IPS-15b (cell line): ENCODE results near the gene VAV1.
"Not testable (repeated sequence)": the region's sequence is repeated elsewhere in the genome, so short reads cannot be mapped to it uniquely, and the experiment has no call there.

ENCODE experiments used
- H3K27me3 ChIP-seq: one replicate; pipeline ENCODE4 v1.6.1; 2013; ENCODE audit warnings: low read length; ENCODE audit not compliant: control insufficient read depth, insufficient read depth
- H3K36me3 ChIP-seq: one replicate; pipeline ENCODE4 v1.6.1; 2013; ENCODE audit warnings: low read length; ENCODE audit not compliant: control insufficient read depth, insufficient read depth
- H3K4me1 ChIP-seq: one replicate; pipeline ENCODE4 v1.6.1; 2013; ENCODE audit warnings: mild to moderate bottlenecking, low read length; ENCODE audit not compliant: control insufficient read depth, insufficient read depth
- H3K4me3 ChIP-seq: one replicate; pipeline ENCODE4 v1.5.1; 2013; ENCODE audit warnings: low read depth, low read length
- H3K9ac ChIP-seq: one replicate; pipeline ENCODE4 v1.6.1; 2013; ENCODE audit warnings: low read depth, mild to moderate bottlenecking, low read length
- H3K9me3 ChIP-seq: one replicate; pipeline ENCODE4 v1.6.1; 2013; ENCODE audit warnings: mild to moderate bottlenecking, low read length; ENCODE audit not compliant: control insufficient read depth, insufficient read depth

The VAV1 gene

DNA sequence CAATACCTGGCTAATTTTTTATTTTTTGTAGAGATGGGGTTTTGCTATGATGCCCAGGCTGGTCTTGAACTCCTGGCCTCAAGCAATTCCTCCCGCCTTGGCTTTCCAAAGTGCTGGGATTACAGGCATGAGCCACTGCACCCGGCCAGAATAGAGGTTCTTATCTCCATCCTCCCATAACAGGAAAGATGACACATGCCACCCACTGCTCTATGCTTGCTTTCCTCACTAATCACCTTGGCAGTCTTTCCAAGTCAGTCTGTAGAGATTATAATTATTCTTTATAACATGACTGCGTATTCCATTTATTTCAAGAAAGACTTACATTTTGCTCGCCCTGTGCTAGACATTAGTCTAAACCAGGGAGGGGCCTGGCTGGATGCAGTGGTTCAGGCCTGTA, 6.7 kb downstream of the VAV1 start:
- H3K9ac ChIP-seq, result no peak overlapping the region
- H3K9me3 ChIP-seq, result no peaks in the 10 kb centered on the region

DNA sequence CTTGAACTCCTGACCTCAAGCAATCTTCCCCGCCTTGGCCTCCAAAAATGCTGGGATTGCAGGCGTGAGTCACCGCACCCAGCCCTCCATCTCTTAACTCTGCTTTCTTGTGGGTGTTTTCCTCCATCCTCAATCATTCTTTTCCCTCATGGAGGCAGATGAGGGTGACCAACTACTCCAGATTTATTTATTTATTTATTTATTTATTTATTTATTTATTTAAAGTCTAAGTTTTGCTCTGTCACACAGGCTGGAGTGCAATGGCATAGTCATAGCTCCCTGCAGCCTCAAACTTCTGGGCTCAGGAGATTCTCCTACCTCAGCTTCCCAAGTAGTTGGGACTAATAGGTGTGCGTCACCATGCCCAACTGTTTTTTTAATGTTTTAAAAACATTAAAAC, 14.9 kb downstream of the VAV1 start:
- Histone ChIP-seq H3K4me3 (no peak overlapping the region), H3K27me3 (no peaks in the 10 kb centered on the region), H3K36me3 (no peaks in the 10 kb centered on the region), H3K4me1 (no peaks in the 10 kb centered on the region), H3K9me3 (peaks cover 7% of the 10 kb centered on the region), H3K9ac (no peak overlapping the region)

More for the DNA sequence above, 6.7 kb downstream of the VAV1 start:
- no peak overlapping the region for H3K4me3 ChIP-seq
- H3K36me3 ChIP-seq, result no peaks in the 10 kb centered on the region
- H3K4me1 ChIP-seq, result no peaks in the 10 kb centered on the region
- H3K27me3 ChIP-seq, result no peaks in the 10 kb centered on the region

DNA sequence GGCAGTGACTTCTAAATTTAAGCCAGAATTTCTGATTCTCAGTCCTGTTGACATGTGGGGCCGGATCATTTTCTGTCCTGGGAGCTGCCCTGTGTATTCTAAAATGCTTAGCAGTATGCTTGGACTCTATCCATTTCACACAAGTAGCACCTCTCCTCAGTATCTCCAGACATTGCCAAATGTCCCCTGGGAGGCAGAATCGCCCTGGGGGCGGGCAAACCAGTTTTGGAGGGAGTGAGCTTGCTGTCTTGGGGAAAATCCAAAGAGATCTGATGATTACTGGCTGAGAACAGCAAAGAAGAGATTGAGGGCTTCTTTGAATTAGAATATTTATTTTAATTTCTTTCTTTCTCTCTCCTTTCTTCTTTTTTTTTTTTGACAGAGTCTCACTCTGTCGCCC, 16.4 kb downstream of the VAV1 start:
- H3K9ac ChIP-seq, result no peak overlapping the region
- no peak overlapping the region for H3K4me3 ChIP-seq
- no peaks in the 10 kb centered on the region for H3K36me3 ChIP-seq
- H3K4me1 ChIP-seq, result no peaks in the 10 kb centered on the region
- no peaks in the 10 kb centered on the region for H3K27me3 ChIP-seq
- H3K9me3 ChIP-seq, result peaks cover 7% of the 10 kb centered on the region

DNA sequence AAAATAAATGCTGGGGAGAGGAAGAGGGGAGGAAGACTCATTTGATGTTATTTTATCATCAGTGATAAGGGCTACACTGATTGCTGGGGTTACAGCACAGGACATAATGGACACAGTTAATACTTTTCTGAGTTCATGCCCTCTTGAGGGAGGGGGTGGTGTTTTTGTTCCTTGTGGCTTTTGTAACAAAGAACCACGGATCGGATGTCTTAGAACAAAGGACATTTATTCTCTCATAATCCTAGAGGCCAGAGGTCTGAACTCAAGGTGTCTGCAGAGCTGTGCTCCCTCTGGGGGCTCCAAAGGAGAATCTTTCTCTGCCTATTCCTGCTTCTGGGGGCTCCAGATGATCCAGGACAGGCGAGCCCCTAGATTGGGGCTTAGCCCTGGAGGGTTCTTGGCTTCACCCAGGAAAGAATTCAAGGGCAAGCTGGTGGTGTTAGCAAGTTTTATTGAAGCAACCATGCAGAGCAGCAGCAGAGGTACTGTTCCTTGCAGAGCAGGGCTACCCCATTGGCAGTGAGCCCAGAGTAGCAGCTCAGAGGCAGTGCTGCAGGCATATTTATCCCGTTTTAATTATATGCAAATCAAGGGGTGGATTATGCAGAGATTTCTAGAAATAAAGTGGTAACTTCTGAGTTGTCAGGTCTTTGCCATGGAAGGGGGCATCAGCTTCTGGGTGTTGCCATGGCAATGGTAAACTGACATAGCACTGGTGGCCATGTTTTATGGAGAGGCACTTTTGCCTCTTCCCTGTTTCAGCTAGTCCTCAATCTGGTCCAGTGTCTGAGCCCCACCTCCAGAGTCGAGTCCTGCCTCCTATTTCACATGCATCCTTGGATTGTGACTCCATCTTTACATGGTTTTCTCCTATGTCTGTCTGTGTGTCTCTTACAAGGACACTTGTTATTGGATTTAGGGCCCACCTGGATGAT, 18.0 kb downstream of the VAV1 start:
- Histone ChIP-seq H3K36me3 (no peaks in the 10 kb centered on the region), H3K4me3 (no peak overlapping the region), H3K9ac (no peak overlapping the region), H3K4me1 (no peaks in the 10 kb centered on the region), H3K27me3 (no peaks in the 10 kb centered on the region), H3K9me3 (peaks cover 15% of the 10 kb centered on the region)

DNA sequence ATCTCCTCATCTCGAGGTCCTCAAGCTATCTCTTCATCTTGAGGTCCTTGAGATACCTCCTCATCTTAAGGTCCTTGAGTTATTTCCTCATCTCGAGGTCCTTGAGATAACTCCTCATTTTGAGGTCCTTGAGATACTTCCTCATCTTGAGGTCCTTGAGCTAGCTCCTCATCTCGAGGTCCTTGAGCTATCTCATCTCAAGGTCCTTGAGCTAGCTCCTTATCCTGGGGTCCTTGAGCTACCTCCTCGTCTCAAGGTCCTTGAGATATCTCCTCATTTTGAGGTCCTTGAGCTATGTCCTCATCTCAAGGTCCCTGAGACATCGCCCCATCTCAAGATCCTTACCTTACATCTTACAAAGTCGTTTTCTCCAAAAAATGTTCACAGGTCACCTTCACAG, 18.7 kb downstream of the VAV1 start:
- H3K36me3 ChIP-seq, result no peaks in the 10 kb centered on the region
- no peaks in the 10 kb centered on the region for H3K4me1 ChIP-seq
- H3K9me3 ChIP-seq, result peaks cover 15% of the 10 kb centered on the region
- no peak overlapping the region for H3K9ac ChIP-seq
- no peaks in the 10 kb centered on the region for H3K27me3 ChIP-seq
- no peak overlapping the region for H3K4me3 ChIP-seq

DNA sequence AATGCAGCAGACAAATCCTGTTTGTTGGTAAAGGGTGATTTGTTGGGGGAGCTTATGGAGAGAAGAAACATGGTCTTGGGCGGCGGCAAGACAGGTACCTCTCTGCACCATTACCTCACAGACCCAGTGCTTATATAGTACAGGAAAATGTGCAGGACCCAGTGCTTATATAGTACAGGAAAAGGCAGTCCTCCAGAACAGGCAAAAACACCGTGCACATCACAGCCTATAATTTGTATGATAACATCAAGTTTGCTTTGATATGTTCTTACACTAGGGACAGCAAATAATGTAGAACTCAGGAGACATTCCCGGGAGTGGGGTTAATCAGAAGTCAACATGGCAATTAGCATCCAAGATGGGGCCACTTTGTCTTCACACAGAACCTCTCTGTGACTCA, 20.9 kb downstream of the VAV1 start:
- Histone ChIP-seq H3K9ac (no peak overlapping the region), H3K4me3 (no peak overlapping the region), H3K36me3 (no peaks in the 10 kb centered on the region), H3K4me1 (no peaks in the 10 kb centered on the region), H3K27me3 (no peaks in the 10 kb centered on the region), H3K9me3 (peaks cover 15% of the 10 kb centered on the region)

DNA sequence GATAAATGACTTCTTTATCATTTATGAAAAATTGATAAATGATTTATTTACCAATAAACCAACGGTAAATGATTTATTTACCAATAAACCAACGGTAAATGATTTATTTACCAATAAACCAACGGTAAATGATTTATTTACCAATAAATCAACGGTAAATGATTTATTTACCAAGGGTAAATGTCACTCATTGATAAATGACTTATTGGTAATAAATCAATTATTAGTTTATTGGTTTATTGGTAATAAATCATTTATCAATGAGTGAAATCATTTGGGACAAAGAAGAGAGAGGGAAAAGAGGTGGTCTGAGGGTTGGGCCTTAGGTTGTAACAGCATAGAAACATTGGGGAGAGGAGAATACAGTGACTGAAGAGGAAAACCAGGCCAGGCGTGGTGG, 21.5 kb downstream of the VAV1 start:
- Histone ChIP-seq H3K4me1 (no peaks in the 10 kb centered on the region), H3K4me3 (no peak overlapping the region), H3K9me3 (peaks cover 15% of the 10 kb centered on the region), H3K36me3 (no peaks in the 10 kb centered on the region), H3K27me3 (no peaks in the 10 kb centered on the region), H3K9ac (no peak overlapping the region)

DNA sequence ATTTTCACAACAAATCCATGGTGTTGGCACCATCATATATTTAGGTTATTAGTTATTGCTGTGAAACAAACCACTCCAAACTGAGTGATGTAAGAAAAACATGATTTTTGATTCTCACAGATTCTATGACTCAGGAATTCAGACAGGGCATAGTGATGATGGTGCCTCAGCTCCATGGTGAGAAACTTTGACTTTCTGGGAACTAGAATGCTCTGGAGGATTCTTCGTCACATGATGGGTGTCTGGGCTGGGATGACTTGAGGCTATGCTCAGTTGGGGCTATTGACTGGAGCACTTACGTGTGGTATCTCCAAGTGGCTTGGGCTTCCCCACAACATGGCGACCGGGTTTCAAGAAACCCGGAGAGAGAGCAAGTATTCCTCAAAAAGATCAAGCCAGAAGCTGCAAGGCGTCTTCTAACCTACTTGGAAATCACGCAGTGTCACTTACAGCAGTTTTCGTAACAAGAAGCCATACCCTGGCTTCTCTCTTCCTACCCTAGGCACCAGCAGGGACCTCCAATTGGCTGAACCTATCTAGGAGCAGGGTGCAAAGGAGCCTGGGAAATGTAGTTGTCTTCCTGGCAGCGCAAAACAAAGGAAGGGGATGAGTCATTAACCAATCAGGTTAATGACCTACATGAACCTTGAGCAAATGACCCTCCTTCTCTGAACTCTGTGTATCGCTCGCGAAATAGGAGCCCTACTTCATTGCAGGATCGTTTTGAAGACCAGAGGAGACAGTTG, 22.4 kb downstream of the VAV1 start:
- H3K36me3 ChIP-seq, result no peaks in the 10 kb centered on the region

DNA sequence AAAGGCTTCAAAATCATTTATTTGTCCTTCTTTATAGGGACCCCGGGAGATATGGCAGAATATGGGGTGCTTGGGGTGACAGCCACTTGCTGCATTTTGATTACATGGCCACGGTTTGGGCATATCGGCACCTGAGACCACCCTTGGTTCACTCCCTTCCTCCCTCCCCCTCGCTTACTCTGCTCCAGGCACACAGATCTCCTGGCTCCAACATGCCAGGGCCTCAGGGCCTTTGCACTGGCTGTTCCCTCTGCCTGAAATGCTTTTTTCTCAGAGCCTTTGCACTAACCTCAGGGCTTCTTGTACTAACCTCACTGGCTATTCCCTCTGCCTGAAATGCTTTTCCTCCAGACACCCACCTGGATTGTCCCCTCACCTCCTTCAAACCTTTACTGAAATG, 23.8 kb downstream of the VAV1 start:
- no peaks in the 10 kb centered on the region for H3K27me3 ChIP-seq
- no peak overlapping the region for H3K4me3 ChIP-seq
- H3K9ac ChIP-seq, result no peak overlapping the region
- peaks cover 5% of the 10 kb centered on the region for H3K4me1 ChIP-seq
- peaks cover 8% of the 10 kb centered on the region for H3K9me3 ChIP-seq
- H3K36me3 ChIP-seq, result no peaks in the 10 kb centered on the region

More for the DNA sequence above, 22.4 kb downstream of the VAV1 start:
- Histone ChIP-seq H3K4me3 (no peak overlapping the region), H3K27me3 (no peaks in the 10 kb centered on the region), H3K9me3 (peaks cover 15% of the 10 kb centered on the region), H3K4me1 (no peaks in the 10 kb centered on the region), H3K9ac (no peak overlapping the region)

DNA sequence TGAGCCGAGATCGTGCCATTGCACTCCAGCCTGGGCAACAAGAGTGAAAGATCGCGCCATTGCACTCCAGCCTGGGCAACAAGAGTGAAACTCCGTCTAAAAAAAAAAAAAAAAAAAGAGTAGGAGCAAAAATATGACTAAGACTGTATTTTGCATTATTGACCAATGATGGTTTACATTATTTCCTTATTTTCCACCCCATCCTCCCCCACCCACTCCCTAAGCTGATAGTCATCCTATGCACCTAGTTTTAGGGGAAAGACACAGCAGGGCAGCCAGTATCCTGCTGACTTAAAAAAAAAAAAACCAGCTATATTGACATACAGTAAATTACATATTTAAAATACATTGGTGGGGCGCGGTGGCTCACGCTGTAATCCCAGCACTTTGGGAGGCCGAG, 25.1 kb downstream of the VAV1 start:
- Histone ChIP-seq H3K27me3 (no peaks in the 10 kb centered on the region), H3K9ac (no peak overlapping the region), H3K36me3 (no peaks in the 10 kb centered on the region), H3K4me1 (peaks cover 5% of the 10 kb centered on the region), H3K4me3 (no peak overlapping the region), H3K9me3 (peaks cover 8% of the 10 kb centered on the region)

DNA sequence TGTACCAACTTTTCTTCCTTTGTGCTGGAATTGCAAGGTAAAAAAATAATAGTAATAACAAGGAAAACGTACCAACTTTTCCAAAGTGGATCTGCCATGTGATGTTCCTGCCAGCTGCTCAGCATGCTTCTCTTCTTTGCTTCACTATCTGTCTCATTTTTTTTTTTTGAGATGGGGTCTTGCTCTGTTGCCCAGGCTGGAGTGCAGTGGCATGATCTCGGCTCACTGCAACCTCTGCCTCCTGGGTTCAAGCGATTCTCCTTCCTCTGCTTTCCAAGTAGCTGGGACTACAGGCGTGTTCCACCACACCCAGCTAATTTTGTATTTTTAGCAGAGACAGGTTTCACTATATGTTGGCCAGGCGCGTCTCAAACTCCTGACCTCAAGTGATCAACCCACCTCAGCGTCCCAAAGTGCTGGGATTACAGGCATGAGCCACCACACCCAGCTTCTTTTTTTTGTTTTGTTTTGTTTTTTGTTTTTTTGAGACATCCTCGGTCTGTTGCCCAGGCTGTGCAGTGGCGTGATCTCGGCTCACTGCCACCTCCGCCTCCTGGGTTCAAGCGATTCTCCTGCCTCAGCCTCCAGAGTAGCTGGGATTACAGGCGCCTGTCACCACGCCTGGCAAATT, 27.8 kb downstream of the VAV1 start:
- not testable (repeated sequence) for H3K36me3 ChIP-seq, H3K4me3 ChIP-seq, H3K4me1 ChIP-seq, H3K27me3 ChIP-seq, H3K9ac ChIP-seq, H3K9me3 ChIP-seq
